Loucy (cell line): ENCODE data around the gene EDAR.

ENCODE experiments used
- CTCF ChIP-seq: fragments of 200-600 bp; sonication (generic); conservative IDR thresholded peaks from 2 replicates; pipeline ENCODE4 v1.5.1; 2014; ENCODE audit warnings: mild to moderate bottlenecking, antibody characterized with exemption, low read length
- EZH2phosphoT487 ChIP-seq: fragments of 200-600 bp; IDR thresholded peaks from 2 replicates; pipeline ENCODE4 v1.6.1; 2018; ENCODE audit warnings: antibody characterized with exemption, mild to moderate bottlenecking, moderate library complexity, borderline replicate concordance

DNA sequence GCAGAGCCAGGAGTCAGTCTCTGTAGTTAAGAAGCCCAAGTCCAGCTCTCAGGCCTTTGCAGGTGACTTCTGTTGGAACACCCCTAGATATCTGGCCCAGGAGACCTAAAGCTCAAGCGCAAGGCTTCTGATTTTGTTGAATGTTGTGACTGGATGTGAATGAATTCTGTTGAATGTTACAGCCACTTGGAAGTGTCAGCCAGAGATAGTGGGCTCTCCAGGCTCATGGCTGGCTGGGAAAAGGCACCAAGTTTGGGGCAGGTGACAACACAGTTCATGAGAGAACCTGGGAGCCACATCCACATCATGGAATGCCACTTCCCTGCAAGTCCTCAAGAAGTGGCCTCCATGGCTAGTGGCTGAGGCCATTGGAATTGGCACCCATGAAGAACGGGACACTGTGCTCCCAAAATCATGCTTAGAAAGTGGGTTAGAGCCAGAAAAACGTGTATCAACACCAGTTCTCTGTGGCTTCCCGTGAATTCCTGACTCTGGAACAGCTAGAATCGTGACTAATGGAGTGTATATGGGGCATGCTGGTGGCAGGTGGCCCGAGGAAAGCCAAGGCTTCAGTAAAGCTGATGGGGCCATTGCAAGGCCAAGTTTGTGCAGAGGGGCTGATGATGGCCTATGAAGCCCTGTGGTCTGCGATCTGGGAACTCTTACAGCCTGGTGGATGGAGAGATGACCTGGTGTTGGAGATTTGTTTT lies 30.2 kb downstream of the EDAR start:
- TF ChIP-seq CTCF: no peak
- no peak for TF ChIP-seq EZH2phosphoT487
